Measurements from ENCODE around the gene IL13RA1. TPM values are rescaled to one million over a fixed set of nuclear protein-coding genes. Genes with fewer than 3 reads are reported as not detected.

IL13RA1 gene
- total RNA-seq (27.5 TPM), polyA plus RNA-seq (ENCODE audit: insufficient read depth in 1 of 8, insufficient read length in 8 of 8, low replicate concordance in 1 of 8) (10 to 100 TPM; 26.8 to 34.4 (median 27.7) TPM)
- long read RNA-seq, donor 1, full-length matches to known transcripts: 4 of 4 reads
- long read RNA-seq, donor 1, partial matches to known transcripts: 0 of 4 reads
- long read RNA-seq, donor 1, other reads (novel, unspliced or antisense): 0 of 4 reads
- long read RNA-seq, donor 2: 0 reads
- long read RNA-seq, donor 3, full-length matches to known transcripts: 8 of 8 reads
- long read RNA-seq, donor 3, partial matches to known transcripts: 0 of 8 reads
- long read RNA-seq, donor 3, other reads (novel, unspliced or antisense): 0 of 8 reads
- long read RNA-seq, donor 4, full-length matches to known transcripts: 3 of 3 reads
- long read RNA-seq, donor 4, partial matches to known transcripts: 0 of 3 reads
- long read RNA-seq, donor 4, other reads (novel, unspliced or antisense): 0 of 3 reads
- long read RNA-seq, donor 5, full-length matches to known transcripts: 6 of 30 reads
- long read RNA-seq, donor 5, partial matches to known transcripts: 24 of 30 reads
- long read RNA-seq, donor 5, other reads (novel, unspliced or antisense): 0 of 30 reads
- long read RNA-seq, donor 6, full-length matches to known transcripts: 8 of 8 reads
- long read RNA-seq, donor 6, partial matches to known transcripts: 0 of 8 reads
- long read RNA-seq, donor 6, other reads (novel, unspliced or antisense): 0 of 8 reads
- long read RNA-seq, donor 7, full-length matches to known transcripts: 5 of 28 reads
- long read RNA-seq, donor 7, partial matches to known transcripts: 23 of 28 reads
- long read RNA-seq, donor 7, other reads (novel, unspliced or antisense): 0 of 28 reads
- long read RNA-seq, donor 8, full-length matches to known transcripts: 1 of 1 reads
- long read RNA-seq, donor 8, partial matches to known transcripts: 0 of 1 reads
- long read RNA-seq, donor 8, other reads (novel, unspliced or antisense): 0 of 1 reads
- long read RNA-seq, donor 9, full-length matches to known transcripts: 4 of 4 reads
- long read RNA-seq, donor 9, partial matches to known transcripts: 0 of 4 reads
- long read RNA-seq, donor 9, other reads (novel, unspliced or antisense): 0 of 4 reads
- long read RNA-seq, donor 10, full-length matches to known transcripts: 8 of 8 reads
- long read RNA-seq, donor 10, partial matches to known transcripts: 0 of 8 reads
- long read RNA-seq, donor 10, other reads (novel, unspliced or antisense): 0 of 8 reads
- long read RNA-seq, donor 11, full-length matches to known transcripts: 4 of 4 reads
- long read RNA-seq, donor 11, partial matches to known transcripts: 0 of 4 reads
- long read RNA-seq, donor 11, other reads (novel, unspliced or antisense): 0 of 4 reads

- Histone ChIP-seq H3K27me3 (ENCODE audit: control insufficient read depth, insufficient read depth, low read length) (peaks cover 8% of the 10 kb centered on the region), H3K27ac (ENCODE audit: low read length) (peak within 1 kb of the TSS; percentile 80), H3K36me3 (ENCODE audit: control insufficient read depth, insufficient read depth, low read length) (no peaks in the 10 kb centered on the region), H3K9me3 (replicated peaks; ENCODE audit: control insufficient read depth, low read depth, low read length) (no peaks in the 10 kb centered on the region), H3K4me3 (ENCODE audit: low read length) (peak within 1 kb of the TSS; percentile 63), H3K4me1 (ENCODE audit: control insufficient read depth, insufficient read depth, low read length) (peaks cover 10% of the 10 kb centered on the region)
- peak; percentile 93 for DNase-seq
- WGBS (ENCODE audit: insufficient coverage): 29% methylated on average over 53 of the region's 56 CpGs
Measured at GRCh38 chrX:118726887-118727685, at the start of gene IL13RA1. TSS of gene IL13RA1 (plus strand) at chrX:118727606. CDS start at chrX:118727639, 33 bp downstream.

- WGBS (ENCODE audit: insufficient coverage): no CpG with 5 or more reads among the region's 1 CpG
Measured at GRCh38 chrX:118679290-118679689, 48.1 kb upstream of the IL13RA1 start.

GRCh38 chrX:118682258-118683014, 45.0 kb upstream of the IL13RA1 start:
- no peaks in the 10 kb centered on the region for H3K9me3 ChIP-seq (replicated peaks; ENCODE audit: control insufficient read depth, low read depth, low read length)
- DNase-seq: no peak
- no peaks in the 10 kb centered on the region for H3K27me3 ChIP-seq (ENCODE audit: control insufficient read depth, insufficient read depth, low read length)
- WGBS (ENCODE audit: insufficient coverage): 57% methylated on average over 1 of the region's 2 CpGs
- no peak overlapping the region for H3K4me3 ChIP-seq (ENCODE audit: low read length)
- no peaks in the 10 kb centered on the region for H3K4me1 ChIP-seq (ENCODE audit: control insufficient read depth, insufficient read depth, low read length)
- no peak overlapping the region for H3K27ac ChIP-seq (ENCODE audit: low read length)
- H3K36me3 ChIP-seq (ENCODE audit: control insufficient read depth, insufficient read depth, low read length): no peaks in the 10 kb centered on the region

More at GRCh38 chrX:118679290-118679689, 48.1 kb upstream of the IL13RA1 start:
- DNase-seq: no peak
- H3K27ac ChIP-seq (ENCODE audit: low read length): no peak overlapping the region
- no peaks in the 10 kb centered on the region for H3K27me3 ChIP-seq (ENCODE audit: control insufficient read depth, insufficient read depth, low read length)
- H3K36me3 ChIP-seq (ENCODE audit: control insufficient read depth, insufficient read depth, low read length): no peaks in the 10 kb centered on the region
- H3K4me1 ChIP-seq (ENCODE audit: control insufficient read depth, insufficient read depth, low read length): no peaks in the 10 kb centered on the region
- no peaks in the 10 kb centered on the region for H3K9me3 ChIP-seq (replicated peaks; ENCODE audit: control insufficient read depth, low read depth, low read length)
- no peak overlapping the region for H3K4me3 ChIP-seq (ENCODE audit: low read length)

GRCh38 chrX:118685393-118685792, 42.0 kb upstream of the IL13RA1 start:
- H3K9me3 ChIP-seq (replicated peaks; ENCODE audit: control insufficient read depth, low read depth, low read length): no peaks in the 10 kb centered on the region
- 100% methylated on average over 1 of the region's 3 CpGs for WGBS (ENCODE audit: insufficient coverage)
- H3K36me3 ChIP-seq (ENCODE audit: control insufficient read depth, insufficient read depth, low read length): no peaks in the 10 kb centered on the region
- H3K4me1 ChIP-seq (ENCODE audit: control insufficient read depth, insufficient read depth, low read length): no peaks in the 10 kb centered on the region
- no peak for DNase-seq
- no peaks in the 10 kb centered on the region for H3K27me3 ChIP-seq (ENCODE audit: control insufficient read depth, insufficient read depth, low read length)
- H3K27ac ChIP-seq (ENCODE audit: low read length): no peak overlapping the region
- no peak overlapping the region for H3K4me3 ChIP-seq (ENCODE audit: low read length)

GRCh38 chrX:118688935-118689334, 38.5 kb upstream of the IL13RA1 start:
- H3K36me3 ChIP-seq (ENCODE audit: control insufficient read depth, insufficient read depth, low read length): no peaks in the 10 kb centered on the region
- WGBS (ENCODE audit: insufficient coverage): no CpG with 5 or more reads among the region's 3 CpGs
- H3K9me3 ChIP-seq (replicated peaks; ENCODE audit: control insufficient read depth, low read depth, low read length): no peaks in the 10 kb centered on the region
- H3K27ac ChIP-seq (ENCODE audit: low read length): no peak overlapping the region
- no peak overlapping the region for H3K4me3 ChIP-seq (ENCODE audit: low read length)
- H3K4me1 ChIP-seq (ENCODE audit: control insufficient read depth, insufficient read depth, low read length): no peaks in the 10 kb centered on the region
- DNase-seq: no peak
- no peaks in the 10 kb centered on the region for H3K27me3 ChIP-seq (ENCODE audit: control insufficient read depth, insufficient read depth, low read length)

GRCh38 chrX:118693843-118694242, 33.6 kb upstream of the IL13RA1 start:
- no CpG with 5 or more reads among the region's 2 CpGs for WGBS (ENCODE audit: insufficient coverage)
- no peaks in the 10 kb centered on the region for H3K36me3 ChIP-seq (ENCODE audit: control insufficient read depth, insufficient read depth, low read length)
- DNase-seq: no peak

GRCh38 chrX:118694638-118695037, 32.8 kb upstream of the IL13RA1 start:
- Histone ChIP-seq H3K27ac (ENCODE audit: low read length) (no peak overlapping the region), H3K36me3 (ENCODE audit: control insufficient read depth, insufficient read depth, low read length) (no peaks in the 10 kb centered on the region), H3K4me1 (ENCODE audit: control insufficient read depth, insufficient read depth, low read length) (no peaks in the 10 kb centered on the region), H3K9me3 (replicated peaks; ENCODE audit: control insufficient read depth, low read depth, low read length) (no peaks in the 10 kb centered on the region), H3K4me3 (ENCODE audit: low read length) (no peak overlapping the region), H3K27me3 (ENCODE audit: control insufficient read depth, insufficient read depth, low read length) (no peaks in the 10 kb centered on the region)
- DNase-seq: no peak
- WGBS (ENCODE audit: insufficient coverage): 76% methylated on average over 4 of the region's 6 CpGs

More at GRCh38 chrX:118693843-118694242, 33.6 kb upstream of the IL13RA1 start:
- no peaks in the 10 kb centered on the region for H3K27me3 ChIP-seq (ENCODE audit: control insufficient read depth, insufficient read depth, low read length)
- no peaks in the 10 kb centered on the region for H3K4me1 ChIP-seq (ENCODE audit: control insufficient read depth, insufficient read depth, low read length)
- H3K27ac ChIP-seq (ENCODE audit: low read length): no peak overlapping the region
- H3K9me3 ChIP-seq (replicated peaks; ENCODE audit: control insufficient read depth, low read depth, low read length): no peaks in the 10 kb centered on the region
- no peak overlapping the region for H3K4me3 ChIP-seq (ENCODE audit: low read length)

- no CpG with 5 or more reads among the region's 5 CpGs for WGBS (ENCODE audit: insufficient coverage)
- no peak overlapping the region for H3K27ac ChIP-seq (ENCODE audit: low read length)
Measured at GRCh38 chrX:118698516-118699170, 28.8 kb upstream of the IL13RA1 start.

More at GRCh38 chrX:118698516-118699170, 28.8 kb upstream of the IL13RA1 start:
- no peaks in the 10 kb centered on the region for H3K36me3 ChIP-seq (ENCODE audit: control insufficient read depth, insufficient read depth, low read length)
- no peaks in the 10 kb centered on the region for H3K4me1 ChIP-seq (ENCODE audit: control insufficient read depth, insufficient read depth, low read length)
- H3K9me3 ChIP-seq (replicated peaks; ENCODE audit: control insufficient read depth, low read depth, low read length): no peaks in the 10 kb centered on the region
- peak; percentile 36 for DNase-seq
- H3K27me3 ChIP-seq (ENCODE audit: control insufficient read depth, insufficient read depth, low read length): no peaks in the 10 kb centered on the region
- H3K4me3 ChIP-seq (ENCODE audit: low read length): no peak overlapping the region

All from muscle of leg (tissue), 16 donors.